Breast epithelium (tissue), 3 donors: ENCODE data around the gene ARRDC2.

Experiments
- POLR2A ChIP-seq: fragments of 450-650 bp; IDR thresholded peaks from one replicate; pipeline ENCODE4 v1.6.1; 2016; ENCODE audit warnings: antibody characterized with exemption, mild to moderate bottlenecking, moderate library complexity
- POLR2AphosphoS5 ChIP-seq, 3 donors: sonication (generic); formaldehyde crosslinking; IDR thresholded peaks; one replicate each; pipeline ENCODE4 v1.6.1; 2017; ENCODE audit warnings: antibody characterized with exemption in 3 of 3
- TF ChIP-seq, protein P1 (sequence below), 3 donors: fragments of 450-650 bp; IDR thresholded peaks; one replicate each; pipeline ENCODE4 v1.5.1; 2016 to 2017; ENCODE audit warnings: antibody characterized with exemption in 3 of 3, mild to moderate bottlenecking in 3 of 3, moderate library complexity in 3 of 3

DNA sequence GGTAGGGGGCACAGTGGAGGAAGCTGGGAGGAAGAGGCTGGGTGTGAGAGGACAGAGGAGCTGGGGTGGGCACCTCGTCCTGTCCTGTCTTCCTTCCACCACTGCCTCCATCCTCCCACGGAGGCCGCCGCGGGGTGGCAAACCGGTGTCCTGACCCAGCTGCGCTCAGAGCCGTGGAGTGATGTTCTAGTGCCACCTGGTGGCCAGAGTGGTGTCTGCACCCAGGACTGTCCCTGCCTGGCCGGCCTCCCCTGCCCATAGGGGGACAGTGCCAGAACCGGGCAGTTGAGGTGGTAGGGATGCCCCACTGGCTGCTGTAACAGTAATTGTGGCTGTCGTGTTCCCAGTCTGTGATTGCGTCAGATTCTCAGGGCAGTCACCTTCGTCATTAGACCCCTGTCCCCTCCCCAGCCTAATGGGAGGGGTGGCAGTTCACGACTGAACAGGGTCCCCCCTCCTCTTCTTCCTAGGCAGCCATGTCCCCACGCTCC is 11.1 kb upstream of the ARRDC2 start:
- TF ChIP-seq, protein P1, sequence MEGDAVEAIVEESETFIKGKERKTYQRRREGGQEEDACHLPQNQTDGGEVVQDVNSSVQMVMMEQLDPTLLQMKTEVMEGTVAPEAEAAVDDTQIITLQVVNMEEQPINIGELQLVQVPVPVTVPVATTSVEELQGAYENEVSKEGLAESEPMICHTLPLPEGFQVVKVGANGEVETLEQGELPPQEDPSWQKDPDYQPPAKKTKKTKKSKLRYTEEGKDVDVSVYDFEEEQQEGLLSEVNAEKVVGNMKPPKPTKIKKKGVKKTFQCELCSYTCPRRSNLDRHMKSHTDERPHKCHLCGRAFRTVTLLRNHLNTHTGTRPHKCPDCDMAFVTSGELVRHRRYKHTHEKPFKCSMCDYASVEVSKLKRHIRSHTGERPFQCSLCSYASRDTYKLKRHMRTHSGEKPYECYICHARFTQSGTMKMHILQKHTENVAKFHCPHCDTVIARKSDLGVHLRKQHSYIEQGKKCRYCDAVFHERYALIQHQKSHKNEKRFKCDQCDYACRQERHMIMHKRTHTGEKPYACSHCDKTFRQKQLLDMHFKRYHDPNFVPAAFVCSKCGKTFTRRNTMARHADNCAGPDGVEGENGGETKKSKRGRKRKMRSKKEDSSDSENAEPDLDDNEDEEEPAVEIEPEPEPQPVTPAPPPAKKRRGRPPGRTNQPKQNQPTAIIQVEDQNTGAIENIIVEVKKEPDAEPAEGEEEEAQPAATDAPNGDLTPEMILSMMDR (IDR thresholded peaks at IDR 0.05), result peak; percentile 92 to 98 (median 98)
- TF ChIP-seq POLR2A (no peak), POLR2AphosphoS5 (IDR thresholded peaks at IDR 0.05) (peak in 1 of 3 donors; percentile 27)
